Stimulated activated CD8-positive, alpha-beta memory T cell treated with anti-CD3 and anti-CD28 coated beads, Interleukin-7, amount 100 ng/mL, for 48 hours (primary cell): Measurements from ENCODE around the gene EVC2.
"Not testable (repeated sequence)": the region's sequence is repeated elsewhere in the genome, so short reads cannot be mapped to it uniquely, and the experiment has no call there.

Experiments
- DNase-seq, 2 donors: peaks; one replicate each; pipeline ENCODE4 v3.0.0-alpha.2; 2020; ENCODE audit warnings: low read depth in 1 of 2; ENCODE audit errors: extremely low read depth in 1 of 2

Gene EVC2

GRCh38 chr4:5632066-5632440 is 76.3 kb downstream of the EVC2 start:
- no peak for DNase-seq

GRCh38 chr4:5631352-5632065 is 76.8 kb downstream of the EVC2 start:
- no peak for DNase-seq

GRCh38 chr4:5630762-5631161 is 77.6 kb downstream of the EVC2 start:
- no peak for DNase-seq

DNA sequence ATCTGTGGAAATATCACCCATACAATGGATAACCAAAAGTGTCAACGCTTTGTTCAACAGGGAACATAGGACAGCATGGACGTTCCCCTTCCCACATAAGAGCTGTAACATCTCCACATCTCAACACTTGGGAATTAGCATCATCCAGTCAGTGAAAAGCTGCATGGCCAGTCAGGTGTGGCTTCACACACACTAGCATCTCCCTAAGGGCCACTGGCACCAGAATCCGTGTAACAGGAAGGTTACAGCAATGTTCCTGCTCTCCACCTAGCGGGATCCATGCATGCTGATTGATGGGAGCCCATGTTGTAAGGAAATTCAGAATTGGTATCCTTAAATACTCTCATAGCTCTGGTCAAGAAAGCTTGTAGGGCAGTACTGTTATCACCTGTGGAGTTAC is 78.8 kb downstream of the EVC2 start:
- no peak for DNase-seq

DNA sequence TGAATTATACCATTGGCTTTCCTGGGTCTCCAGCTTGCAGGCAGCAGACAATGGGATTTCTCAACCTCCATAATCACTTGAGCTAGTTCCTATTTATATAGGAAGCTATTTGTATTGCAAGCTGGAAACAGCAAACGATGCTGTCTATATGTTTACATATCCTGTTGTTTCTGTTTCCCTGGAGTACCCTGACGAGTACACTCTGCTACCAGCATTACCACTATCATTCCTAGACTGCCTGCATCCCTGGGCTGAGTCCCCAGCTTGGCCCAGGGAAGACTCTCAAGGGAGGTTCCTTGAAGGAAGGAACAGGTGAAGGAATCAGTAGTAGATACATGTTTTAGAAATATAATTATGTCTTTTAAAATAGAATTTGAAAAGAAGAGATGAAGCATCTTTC is 81.4 kb downstream of the EVC2 start:
- no peak for DNase-seq

DNA sequence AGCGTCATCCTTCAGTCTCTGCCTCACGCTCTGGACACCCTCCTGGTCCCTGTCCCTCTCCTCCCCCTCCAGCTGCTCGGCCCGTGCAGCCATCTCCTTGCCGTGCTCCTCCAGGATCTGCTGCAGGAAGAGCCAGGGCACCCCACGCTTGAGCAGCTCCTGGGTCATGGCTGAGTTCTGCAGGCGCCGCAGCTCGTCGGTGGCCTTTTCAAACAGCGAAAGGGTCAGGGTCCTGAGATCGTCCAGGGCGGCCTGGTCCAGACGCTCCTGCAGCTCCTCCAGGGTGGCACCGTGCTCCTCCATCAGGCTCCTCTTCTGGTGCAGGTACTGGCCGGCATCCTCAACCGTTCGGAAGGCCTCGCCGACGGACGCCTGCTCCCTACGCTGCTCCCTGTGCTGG is 85.8 kb downstream of the EVC2 start:
- no peak for DNase-seq

- DNase-seq: no peak
Observed at GRCh38 chr4:5619913-5620625, 88.3 kb downstream of the EVC2 start.

GRCh38 chr4:5618051-5618960 is 90.1 kb downstream of the EVC2 start:
- DNase-seq: no peak

- no peak for DNase-seq
Observed at GRCh38 chr4:5616331-5616950, 91.9 kb downstream of the EVC2 start.

- no peak for DNase-seq
Observed at GRCh38 chr4:5615496-5616075, 92.8 kb downstream of the EVC2 start.

GRCh38 chr4:5611750-5612149 is 96.6 kb downstream of the EVC2 start:
- DNase-seq: no peak

GRCh38 chr4:5609306-5610007 is 98.9 kb downstream of the EVC2 start:
- DNase-seq: no peak

DNA sequence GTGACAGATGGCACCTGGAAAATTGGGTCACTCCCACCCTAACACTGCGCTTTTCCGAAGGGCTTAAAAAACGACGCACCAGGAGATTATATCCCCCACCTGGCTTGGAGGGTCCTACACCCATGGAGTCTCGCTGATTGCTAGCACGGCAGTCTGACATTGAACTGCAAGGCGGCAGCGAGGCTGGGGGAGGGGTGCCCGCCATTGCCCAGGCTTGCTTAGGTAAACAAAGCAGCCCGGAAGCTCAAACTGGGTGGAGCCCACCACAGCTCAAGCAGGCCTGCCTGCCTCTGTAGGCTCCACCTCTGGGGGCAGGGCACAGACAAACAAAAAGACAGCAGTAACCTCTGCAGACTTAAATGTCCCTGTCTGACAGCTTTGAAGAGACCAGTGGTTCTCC is 114.5 kb downstream of the EVC2 start:
- DNase-seq: not testable (repeated sequence)

- DNase-seq: no peak
Observed at GRCh38 chr4:5592272-5592671, 116.1 kb downstream of the EVC2 start.

DNA sequence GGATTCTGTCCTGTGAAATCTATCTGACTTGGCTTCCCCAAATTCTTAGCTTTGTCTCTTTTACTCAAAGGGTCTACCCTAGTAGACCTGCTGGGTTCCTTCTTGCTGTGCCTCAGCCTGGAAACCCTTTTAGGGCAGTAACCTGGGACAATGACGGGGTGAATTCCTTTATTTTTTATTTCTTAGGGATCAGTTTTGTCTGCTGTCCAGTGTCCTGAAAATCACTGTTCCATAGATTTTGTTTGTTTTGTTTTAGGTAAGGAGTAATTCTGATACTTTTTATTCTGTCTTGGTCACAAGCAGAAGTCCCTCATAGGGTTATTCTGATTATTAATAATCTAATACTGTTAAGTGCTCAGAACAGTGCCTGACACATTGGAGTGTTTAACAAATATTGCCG is 118.9 kb downstream of the EVC2 start:
- DNase-seq: no peak

DNA sequence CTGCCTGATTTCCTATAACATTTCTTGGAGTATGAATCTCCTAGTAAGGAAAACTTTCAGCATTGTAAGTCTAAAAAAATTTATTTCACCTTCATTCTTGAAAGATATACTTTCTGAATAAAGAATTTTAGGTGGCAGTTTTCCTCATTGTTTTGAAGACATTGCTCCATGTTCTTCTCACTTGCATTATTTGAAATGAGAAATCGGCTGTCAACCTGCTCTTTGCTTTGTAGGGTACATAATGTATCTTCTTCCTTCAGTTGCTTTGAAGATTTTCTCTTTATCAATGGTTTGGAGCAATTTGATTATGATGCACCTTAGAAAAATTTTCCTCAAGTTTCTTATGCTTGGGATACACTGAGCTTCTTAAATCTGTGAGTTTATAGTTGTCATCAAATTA is 120.3 kb downstream of the EVC2 start:
- DNase-seq: no peak

DNA sequence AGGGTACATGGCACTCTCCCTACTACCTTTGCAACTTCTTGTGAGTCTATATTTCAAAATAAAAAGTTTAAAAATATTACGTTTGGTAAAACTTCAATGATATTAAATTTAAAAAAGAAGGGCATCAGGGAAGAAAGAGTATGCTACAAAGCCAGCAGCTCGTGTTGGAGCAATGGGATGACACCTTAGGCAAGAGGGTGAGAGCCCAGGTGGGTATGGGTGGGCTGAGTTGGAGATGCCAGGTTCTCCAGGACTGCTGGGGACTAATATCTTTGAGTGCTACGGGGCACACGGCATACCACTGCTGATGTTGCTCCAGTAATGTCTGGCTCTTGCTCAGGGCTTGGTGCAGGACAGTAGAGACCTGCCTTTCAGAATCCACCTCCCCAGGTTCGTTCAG is 132.4 kb downstream of the EVC2 start:
- no peak for DNase-seq

DNA sequence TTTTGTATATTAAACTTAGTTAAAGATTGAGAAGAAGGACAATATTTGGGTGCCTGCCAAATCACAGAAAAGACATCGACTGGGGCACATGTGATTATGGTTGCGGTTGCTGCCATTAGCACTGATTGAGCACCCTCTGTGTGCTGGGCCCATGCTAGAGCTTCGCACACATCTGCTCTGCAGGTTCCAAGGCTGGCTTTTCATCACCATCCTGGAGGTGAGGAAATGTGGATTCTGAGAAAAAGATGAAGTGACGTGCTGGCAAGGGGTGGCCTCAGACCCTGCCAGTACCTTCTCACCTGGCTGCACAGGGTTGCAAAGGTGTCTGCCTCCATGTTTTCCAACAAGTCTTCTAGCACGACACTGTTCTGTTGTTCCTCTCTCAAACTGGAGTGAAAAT is 134.0 kb downstream of the EVC2 start:
- no peak for DNase-seq

DNA sequence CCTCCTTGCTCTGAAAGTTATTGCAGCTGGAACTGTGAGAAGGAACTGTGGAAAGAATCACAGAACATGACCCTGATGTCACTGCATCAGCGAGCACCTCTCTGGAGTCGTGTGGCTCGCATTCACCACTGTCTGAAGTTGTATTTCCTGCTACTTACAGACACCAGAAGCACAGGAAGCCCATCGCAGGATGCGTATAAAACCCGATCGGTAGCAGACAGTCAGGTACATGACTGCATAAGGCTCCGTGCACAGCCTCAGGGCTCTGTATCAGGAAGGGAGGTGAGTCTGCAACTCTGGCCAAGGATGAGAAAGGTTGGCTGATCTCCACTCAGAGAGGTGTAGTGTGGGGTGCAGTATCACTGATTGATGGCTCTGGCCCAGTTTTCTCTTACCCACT is 134.4 kb downstream of the EVC2 start:
- no peak for DNase-seq

DNA sequence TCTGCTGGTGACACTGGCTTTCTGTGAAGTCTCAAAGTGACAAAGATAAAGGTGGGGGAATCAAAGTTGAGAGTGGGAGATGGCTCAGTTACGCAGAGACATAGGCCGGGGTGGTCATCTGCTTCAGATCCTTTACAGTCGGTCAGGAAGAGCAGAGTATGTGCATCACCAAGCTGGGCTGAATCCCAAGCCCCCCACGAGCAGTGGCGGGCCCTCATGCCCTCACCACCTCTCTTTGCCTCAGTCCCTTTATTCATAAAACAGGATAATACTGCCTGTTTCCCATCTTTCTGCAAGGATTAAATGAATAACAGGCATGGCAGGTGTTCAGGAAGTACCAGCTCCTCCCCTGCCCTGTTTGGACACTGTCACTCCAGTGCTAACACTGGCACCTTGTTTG is 135.6 kb downstream of the EVC2 start:
- no peak for DNase-seq
